ENCODE results near the gene RPP25L.

DNA sequence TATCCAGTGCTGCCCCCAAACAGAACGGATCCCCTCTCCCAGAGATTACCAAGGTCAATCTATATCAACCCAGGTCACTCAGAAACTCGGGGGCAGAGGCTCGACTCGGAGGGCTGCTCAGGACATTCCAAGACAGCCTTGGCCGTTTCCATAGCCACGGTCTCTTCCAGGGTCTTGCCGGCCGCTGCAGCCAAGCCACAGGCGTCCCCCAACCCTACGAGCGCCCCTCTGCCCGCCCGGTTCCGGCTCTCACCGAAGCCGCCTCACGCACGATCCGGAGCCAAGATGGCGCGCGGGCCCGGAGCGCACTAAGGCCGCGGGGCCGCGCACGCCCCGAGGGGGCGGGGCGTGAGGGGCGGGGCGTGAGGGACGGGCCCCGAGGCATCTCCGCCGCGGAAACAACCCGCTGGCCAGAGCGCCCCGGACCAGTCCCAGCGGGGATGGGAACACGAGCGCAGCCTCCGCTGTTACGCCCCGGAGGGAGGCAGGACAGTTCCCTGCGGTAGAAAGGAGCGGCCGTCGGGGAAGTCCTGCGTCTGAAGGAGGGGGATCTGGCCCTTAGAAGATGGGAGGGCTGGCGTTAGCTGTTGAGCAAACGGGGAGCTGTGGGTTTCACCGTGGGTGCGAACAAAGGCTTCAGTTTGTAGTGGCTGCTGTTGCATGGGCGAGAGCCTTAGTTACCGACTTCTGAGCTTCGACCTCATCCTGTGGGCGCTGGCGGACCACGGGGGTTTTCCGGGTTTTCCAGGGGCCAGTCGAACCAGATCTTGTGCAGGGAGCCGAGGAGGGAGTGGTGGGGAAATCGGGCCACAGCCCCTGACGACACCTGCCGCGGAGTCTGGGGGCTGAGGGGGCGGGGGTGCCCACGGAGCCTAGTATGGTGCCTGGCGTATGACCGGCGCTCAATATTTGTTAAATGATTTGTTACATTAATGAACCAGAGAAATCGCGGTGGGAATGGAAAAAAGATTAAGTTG lies at the start of gene RPP25L:
- no peak for TF ChIP-seq CTCF (IDR thresholded peaks at IDR 0.05)
- TF ChIP-seq POLR2A (IDR thresholded peaks at IDR 0.05): peak in 3 of 4 donors; percentile 26 to 89 (median 78)

All from esophagus squamous epithelium (tissue), 4 donors.